Measurements from ENCODE around the gene GAS2L1. TPM values are rescaled to one million over a fixed set of nuclear protein-coding genes. Genes with fewer than 3 reads are reported as not detected.

Gene GAS2L1
- total and polyA plus RNA-seq, 10 donors: 7.0 to 41.5 (median 28.3) TPM

- intact Hi-C loops (cut with DNase I; ENCODE audit: low total_unique reads): no loop called here
- Histone ChIP-seq H3K4me3 (peak overlapping the region in 1 of 8 donors; percentile 6), H3K9me3 (no peaks in the 10 kb centered on the region), H3K36me3 (peaks cover 0 to 10% (median 0%) of the 10 kb centered on the region in 6 donors), H3K27ac (peak overlapping the region in 6 of 8 donors; percentile 11 to 89 (median 66)), H3K4me1 (peaks cover 34 to 99% (median 85%) of the 10 kb centered on the region in 6 donors), H3K27me3 (replicated peaks in 1 of 7) (peaks cover 0 to 83% (median 51%) of the 10 kb centered on the region in 7 donors)
- DNase-seq: peak; percentile 91
- WGBS, 5 donors: 16 to 26% (median 24%) methylated on average over 14 to 18 of the region's 18 CpGs
- TF ChIP-seq POLR2A (IDR thresholded peaks at IDR 0.05): no peak
- TF ChIP-seq POLR2AphosphoS5 (IDR thresholded peaks at IDR 0.05): peak; percentile 67 to 81 (median 78)
Measured at GRCh38 chr22:29310863-29311339, 4.5 kb downstream of the GAS2L1 start.

GRCh38 chr22:29311464-29312217 is 5.2 kb downstream of the GAS2L1 start:
- H3K4me3 ChIP-seq: peak overlapping the region in 1 of 8 donors; percentile 6
- peak; percentile 77 for DNase-seq
- 66 to 83% (median 77%) methylated on average over 25 to 50 of the region's 50 CpGs for WGBS, 5 donors
- H3K9me3 ChIP-seq: no peaks in the 10 kb centered on the region
- H3K36me3 ChIP-seq: peaks cover 0 to 10% (median 0%) of the 10 kb centered on the region in 6 donors
- H3K27me3 ChIP-seq (replicated peaks in 1 of 7): peaks cover 0 to 83% (median 56%) of the 10 kb centered on the region in 7 donors
- TF ChIP-seq POLR2A (IDR thresholded peaks at IDR 0.05) (no peak), CTCF (IDR thresholded peaks at IDR 0.05 in 8 of 11, conservative IDR thresholded peaks at IDR 0.05 in 3 of 11) (no peak), POLR2AphosphoS5 (IDR thresholded peaks at IDR 0.05) (no peak)
- H3K4me1 ChIP-seq: peaks cover 32 to 96% (median 79%) of the 10 kb centered on the region in 6 donors
- intact Hi-C loops (cut with DNase I; ENCODE audit: low total_unique reads): no loop called here
- peak overlapping the region in 6 of 8 donors; percentile 11 to 89 (median 66) for H3K27ac ChIP-seq

- Histone ChIP-seq H3K9me3 (no peaks in the 10 kb centered on the region), H3K36me3 (peaks cover 0 to 10% (median 0%) of the 10 kb centered on the region in 6 donors), H3K27me3 (replicated peaks in 1 of 7) (peaks cover 0 to 79% (median 50%) of the 10 kb centered on the region in 7 donors), H3K4me1 (peaks cover 32 to 88% (median 74%) of the 10 kb centered on the region in 6 donors), H3K27ac (no peak overlapping the region), H3K4me3 (no peak overlapping the region)
- intact Hi-C loops (cut with DNase I; ENCODE audit: low total_unique reads): no loop called here
- peak; percentile 72 for DNase-seq
- 86 to 96% (median 90%) methylated on average over 24 to 25 of the region's 25 CpGs for WGBS, 5 donors
- no peak for TF ChIP-seq POLR2AphosphoS5 (IDR thresholded peaks at IDR 0.05)
- TF ChIP-seq POLR2A (IDR thresholded peaks at IDR 0.05): no peak
- TF ChIP-seq CTCF (IDR thresholded peaks at IDR 0.05 in 8 of 11, conservative IDR thresholded peaks at IDR 0.05 in 3 of 11): no peak
Measured at GRCh38 chr22:29312218-29313125, 6.0 kb downstream of the GAS2L1 start.

GRCh38 chr22:29313126-29313575 is 6.7 kb downstream of the GAS2L1 start:
- DNase-seq: peak; percentile 75
- Histone ChIP-seq H3K4me1 (peaks cover 31 to 81% (median 68%) of the 10 kb centered on the region in 6 donors), H3K36me3 (peaks cover 0 to 10% (median 0%) of the 10 kb centered on the region in 6 donors), H3K4me3 (peak overlapping the region in 1 of 8 donors; percentile 67), H3K9me3 (no peaks in the 10 kb centered on the region), H3K27me3 (replicated peaks in 1 of 7) (peaks cover 0 to 72% (median 50%) of the 10 kb centered on the region in 7 donors), H3K27ac (no peak overlapping the region)
- intact Hi-C loops (cut with DNase I; ENCODE audit: low total_unique reads): no loop called here
- TF ChIP-seq POLR2A (IDR thresholded peaks at IDR 0.05) (no peak), CTCF (IDR thresholded peaks at IDR 0.05 in 8 of 11, conservative IDR thresholded peaks at IDR 0.05 in 3 of 11) (peak in 9 of 11 experiments; percentile 19 to 75 (median 58)), POLR2AphosphoS5 (IDR thresholded peaks at IDR 0.05) (peak; percentile 30 to 77 (median 75))
- 20 to 32% (median 22%) methylated on average over 17 to 44 of the region's 44 CpGs for WGBS, 5 donors
